GM12878 (cell line): Measurements from ENCODE around the gene EPS8L1. TPM values are rescaled to one million over a fixed set of nuclear protein-coding genes. Genes with fewer than 3 reads are reported as not detected.
A peak's percentile ranks its signal among the peaks of the same experiment; 100 is the strongest.

Experiments
- ATAC-seq: fragments of 200-7000 bp; cut with Tn5 transposase; 3 replicates; pipeline ENCODE4 v1.9.1; 2020; ENCODE audit warnings: mild to moderate bottlenecking, moderate library complexity
- BruUV-seq: library from RNA; stranded (reverse); fragments of 400-500 nt; replicated peaks from 2 replicates; lab custom pipeline; 2021; lab: Mats Ljungman, UMichigan
- CTCF ChIA-PET: fragments of 300-600 bp; sonication (Branson Sonifier 250); formaldehyde crosslinking; extraction: SDS; loops from one replicate; lab custom pipeline; 2021; ENCODE audit warnings: inconsistent platforms; lab: Yijun Ruan, JAX
- POLR2A ChIA-PET: fragments of 350-600 bp; formaldehyde crosslinking; extraction: SDS; loops from one replicate; lab custom pipeline; 2021; ENCODE audit warnings: inconsistent platforms; lab: Charles Lee
- RAD21 ChIA-PET: fragments of 300-600 bp; sonication (Branson Sonifier 250); formaldehyde crosslinking; loops from one replicate; lab custom pipeline; 2023; ENCODE audit warnings: antibody characterized with exemption; ENCODE audit not compliant: unreplicated experiment; lab: Charles Lee
- SMC1A ChIA-PET: fragments of 300-600 bp; sonication (Branson Sonifier 250); formaldehyde crosslinking; loops from one replicate; lab custom pipeline; 2023; ENCODE audit not compliant: unreplicated experiment, uncharacterized antibody; lab: Charles Lee
- DNase-seq: peaks from one replicate; pipeline ENCODE4 v3.0.0-alpha.2; 2011; ENCODE audit warnings: low read depth, low spot score
- FAIRE-seq: peaks from 3 replicates; lab custom pipeline; 2011; peaks lifted over from hg19 to GRCh38; lab: Jason Lieb, UNC
- H2AFZ ChIP-seq: 2 replicates; pipeline ENCODE4 v1.6.0; 2011; ENCODE audit warnings: low read depth, low read length, control low read depth; ENCODE audit not compliant: control insufficient read depth
- H3K27ac ChIP-seq: 2 replicates; pipeline ENCODE4 v1.5.1; 2011; ENCODE audit warnings: control low read depth; ENCODE audit not compliant: control insufficient read depth, insufficient read depth
- H3K27me3 ChIP-seq, 2 experiments: replicated peaks in 1 of 2; 2 replicates each; pipeline versions ENCODE4 v1.6.0 to v1.6.1; 2011; ENCODE audit warnings: low read length in 1 of 2; ENCODE audit not compliant: control insufficient read depth in 2 of 2, insufficient read depth in 2 of 2
- H3K36me3 ChIP-seq, 2 experiments: 2 replicates each; pipeline ENCODE4 v1.5.1; 2011; ENCODE audit warnings: low read length in 1 of 2; ENCODE audit not compliant: control insufficient read depth in 2 of 2, insufficient read depth in 2 of 2
- H3K4me1 ChIP-seq: 2 replicates; pipeline ENCODE4 v1.6.1; 2011; ENCODE audit warnings: mild to moderate bottlenecking, low read length, moderate library complexity, mixed read lengths; ENCODE audit not compliant: control insufficient read depth, insufficient read depth
- H3K4me2 ChIP-seq: 2 replicates; pipeline ENCODE4 v1.6.0; 2011; ENCODE audit warnings: control low read depth; ENCODE audit not compliant: control insufficient read depth, insufficient read depth
- H3K4me3 ChIP-seq: fragments of 200-600 bp; sonication (generic); 2 replicates; pipeline ENCODE4 v1.5.1; 2016
- H3K79me2 ChIP-seq: 2 replicates; pipeline ENCODE4 v1.6.0; 2011; ENCODE audit warnings: low read length; ENCODE audit not compliant: control insufficient read depth, insufficient read depth
- H3K9ac ChIP-seq: 2 replicates; pipeline ENCODE4 v1.8.0; 2011; ENCODE audit warnings: low read length, control low read depth, mixed read lengths; ENCODE audit not compliant: control insufficient read depth, insufficient read depth
- H3K9me3 ChIP-seq: replicated peaks from 3 replicates; pipeline ENCODE4 v1.5.1; 2011; ENCODE audit warnings: mild to moderate bottlenecking, low read length; ENCODE audit not compliant: control insufficient read depth, insufficient read depth
- H4K20me1 ChIP-seq: 2 replicates; pipeline ENCODE4 v1.6.0; 2011; ENCODE audit not compliant: control insufficient read depth, insufficient read depth
- PRDM15 ChIP-seq: fragments of 450-650 bp; formaldehyde crosslinking; IDR thresholded peaks from 2 replicates; pipeline ENCODE4 v1.4.0; 2020; ENCODE audit warnings: mild to moderate bottlenecking, moderate library complexity
- RAD21 ChIP-seq: IDR thresholded peaks from 2 replicates; pipeline ENCODE4 v1.6.1; 2011; ENCODE audit warnings: mild to moderate bottlenecking, low read depth, low read length, moderate library complexity; ENCODE audit not compliant: insufficient read depth
- WGBS: methylation state at CpG from one replicate; pipeline ENCODE4 v1.1.6; 2016; ENCODE audit warnings: low lambda C conversion rate; ENCODE audit not compliant: insufficient replicate concordance, insufficient coverage; ENCODE audit errors: missing lambda C conversion rate; 5-methylcytosine and 5-hydroxymethylcytosine counted together
- in situ Hi-C: fragments of 300-500 bp; cut with MboI; formaldehyde crosslinking; loops from 9 replicates; pipeline ENCODE4 v1.14.3; 2018; ENCODE audit warnings: mixed read lengths
- intact Hi-C: fragments of 100-400 bp; cut with micrococcal nuclease; formaldehyde crosslinking; loops from one replicate; pipeline ENCODE4 v1.14.2; 2022; ENCODE audit not compliant: unreplicated experiment
- polyA plus RNA-seq, 11 experiments: library from polyadenylated mRNA; depleted of rRNA in 4 of 11; unstranded in 6 of 11; stranded (reverse) in 5 of 11; fragments of >200 nt; fragmentation: Nextera tagmentation in 4 of 11; fragmentation: Illumina TruSeq in 1 of 11; extraction: Ambion mirVana in 4 of 11; extraction: Trizol in 1 of 11; gene quantifications; 1 replicate in 1 of 11; 2 replicates in 10 of 11; pipeline versions ENCODE4 v1.2.1 to v1.2.3, GENCODE V29; 2011 to 2016; ENCODE audit warnings: inconsistent platforms in 2 of 11, missing spikeins in 2 of 11, low read depth in 1 of 11
- total RNA-seq, 4 experiments: library from RNA; depleted of rRNA in 3 of 4; stranded (reverse); fragments of >200 nt in 3 of 4; fragmentation: Illumina TruSeq in 1 of 4; extraction: Trizol in 1 of 4; gene quantifications; 2 replicates each; pipeline versions ENCODE4 v1.2.1 to v1.2.3, GENCODE V29; 2013 to 2021

EPS8L1 gene
- total and polyA plus RNA-seq, 10 of the 15 experiments (the other 5 are each of a cell fraction or from before 2014, with no cell fraction given) = 0.68 to 2.2 (median 0.96) TPM; not detected in 2

- CTCF ChIA-PET = interaction anchor here (1.4 kb wide), 1 partner anchor 12 kb away, joined by 3 read pairs; no protein-coding TSS in a partner anchor
- Histone ChIP-seq H4K20me1 (no peaks in the 10 kb centered on the region), H3K36me3 (peaks cover 1 to 3% of the 10 kb centered on the region in 2 experiments; a peak in 2 of 4 replicates), H3K79me2 (no peaks in the 10 kb centered on the region), H2AFZ (no peak overlapping the region), H3K9ac (no peak overlapping the region), H3K4me2 (no peak overlapping the region), H3K27me3 (no peaks in the 10 kb centered on the region), H3K9me3 (no peaks in the 10 kb centered on the region; the same call in 2 of the 3 replicates), H3K4me3 (no peak overlapping the region), H3K27ac (no peak overlapping the region), H3K4me1 (no peaks in the 10 kb centered on the region)
- RAD21 ChIA-PET = no interaction called here
- BruUV-seq = no TSS peak
- ATAC-seq (no peak), DNase-seq (no peak), FAIRE-seq (no peak)
- TF ChIP-seq RAD21 (0 out of 2 replicates have a peak, but pooled peaks have one; percentile 8), PRDM15 (CRISPR knock-in tag) (no peak)
- POLR2A ChIA-PET = no interaction called here
- WGBS = 93% methylated on average over 27 of the region's 27 CpGs
- SMC1A ChIA-PET = no interaction called here
- in situ Hi-C loops = no loop called here
- intact Hi-C loops = no loop called here
Observed at GRCh38 chr19:55099557-55100506, 24.2 kb downstream of the EPS8L1 start.
